ENCODE data around the gene SORL1.
A peak's percentile ranks its signal among the peaks of the same experiment; 100 is the strongest.

SORL1 gene

GRCh38 chr11:121508449-121508848 is 56.3 kb downstream of the SORL1 start:
- no peak for DNase-seq (ENCODE audit: low spot score)

GRCh38 chr11:121510438-121510837 is 58.3 kb downstream of the SORL1 start:
- DNase-seq (ENCODE audit: low spot score), result no peak

GRCh38 chr11:121512468-121513465 is 60.7 kb downstream of the SORL1 start:
- no peak for DNase-seq (ENCODE audit: low spot score)

GRCh38 chr11:121513807-121514206 is 61.7 kb downstream of the SORL1 start:
- DNase-seq (ENCODE audit: low spot score), result no peak

GRCh38 chr11:121514432-121515334 is 62.6 kb downstream of the SORL1 start:
- no peak for DNase-seq (ENCODE audit: low spot score)

- DNase-seq (ENCODE audit: low spot score), result no peak
Measured at GRCh38 chr11:121515335-121515671, 63.2 kb downstream of the SORL1 start.

GRCh38 chr11:121517996-121518395 is 65.9 kb downstream of the SORL1 start:
- DNase-seq (ENCODE audit: low spot score), result no peak

- no peak for DNase-seq (ENCODE audit: low spot score)
Measured at GRCh38 chr11:121520243-121521144, 68.4 kb downstream of the SORL1 start.

- no peak for DNase-seq (ENCODE audit: low spot score)
Measured at GRCh38 chr11:121521145-121522042, 69.3 kb downstream of the SORL1 start.

- no peak for DNase-seq (ENCODE audit: low spot score)
Measured at GRCh38 chr11:121522043-121522941, 70.2 kb downstream of the SORL1 start.

GRCh38 chr11:121523581-121524232 is 71.6 kb downstream of the SORL1 start:
- DNase-seq (ENCODE audit: low spot score), result no peak

GRCh38 chr11:121524233-121524631 is 72.1 kb downstream of the SORL1 start:
- no peak for DNase-seq (ENCODE audit: low spot score)

- DNase-seq (ENCODE audit: low spot score), result no peak
Measured at GRCh38 chr11:121525376-121525775, 73.3 kb downstream of the SORL1 start.

- no peak for DNase-seq (ENCODE audit: low spot score)
Measured at GRCh38 chr11:121530257-121530656, 78.1 kb downstream of the SORL1 start.

GRCh38 chr11:121533601-121534000 is 81.5 kb downstream of the SORL1 start:
- DNase-seq (ENCODE audit: low spot score), result no peak

- DNase-seq (ENCODE audit: low spot score), result peak; percentile 52
Measured at GRCh38 chr11:121534131-121535093, 82.3 kb downstream of the SORL1 start.

- no peak for DNase-seq (ENCODE audit: low spot score)
Measured at GRCh38 chr11:121535129-121535796, 83.1 kb downstream of the SORL1 start.

Measured in D341Med (cell line).